ENCODE data around the gene COPG1.
"Not testable (repeated sequence)": the region's sequence is repeated elsewhere in the genome, so short reads cannot be mapped to it uniquely, and the experiment has no call there.

COPG1 gene, protein sequence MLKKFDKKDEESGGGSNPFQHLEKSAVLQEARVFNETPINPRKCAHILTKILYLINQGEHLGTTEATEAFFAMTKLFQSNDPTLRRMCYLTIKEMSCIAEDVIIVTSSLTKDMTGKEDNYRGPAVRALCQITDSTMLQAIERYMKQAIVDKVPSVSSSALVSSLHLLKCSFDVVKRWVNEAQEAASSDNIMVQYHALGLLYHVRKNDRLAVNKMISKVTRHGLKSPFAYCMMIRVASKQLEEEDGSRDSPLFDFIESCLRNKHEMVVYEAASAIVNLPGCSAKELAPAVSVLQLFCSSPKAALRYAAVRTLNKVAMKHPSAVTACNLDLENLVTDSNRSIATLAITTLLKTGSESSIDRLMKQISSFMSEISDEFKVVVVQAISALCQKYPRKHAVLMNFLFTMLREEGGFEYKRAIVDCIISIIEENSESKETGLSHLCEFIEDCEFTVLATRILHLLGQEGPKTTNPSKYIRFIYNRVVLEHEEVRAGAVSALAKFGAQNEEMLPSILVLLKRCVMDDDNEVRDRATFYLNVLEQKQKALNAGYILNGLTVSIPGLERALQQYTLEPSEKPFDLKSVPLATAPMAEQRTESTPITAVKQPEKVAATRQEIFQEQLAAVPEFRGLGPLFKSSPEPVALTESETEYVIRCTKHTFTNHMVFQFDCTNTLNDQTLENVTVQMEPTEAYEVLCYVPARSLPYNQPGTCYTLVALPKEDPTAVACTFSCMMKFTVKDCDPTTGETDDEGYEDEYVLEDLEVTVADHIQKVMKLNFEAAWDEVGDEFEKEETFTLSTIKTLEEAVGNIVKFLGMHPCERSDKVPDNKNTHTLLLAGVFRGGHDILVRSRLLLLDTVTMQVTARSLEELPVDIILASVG

DNA sequence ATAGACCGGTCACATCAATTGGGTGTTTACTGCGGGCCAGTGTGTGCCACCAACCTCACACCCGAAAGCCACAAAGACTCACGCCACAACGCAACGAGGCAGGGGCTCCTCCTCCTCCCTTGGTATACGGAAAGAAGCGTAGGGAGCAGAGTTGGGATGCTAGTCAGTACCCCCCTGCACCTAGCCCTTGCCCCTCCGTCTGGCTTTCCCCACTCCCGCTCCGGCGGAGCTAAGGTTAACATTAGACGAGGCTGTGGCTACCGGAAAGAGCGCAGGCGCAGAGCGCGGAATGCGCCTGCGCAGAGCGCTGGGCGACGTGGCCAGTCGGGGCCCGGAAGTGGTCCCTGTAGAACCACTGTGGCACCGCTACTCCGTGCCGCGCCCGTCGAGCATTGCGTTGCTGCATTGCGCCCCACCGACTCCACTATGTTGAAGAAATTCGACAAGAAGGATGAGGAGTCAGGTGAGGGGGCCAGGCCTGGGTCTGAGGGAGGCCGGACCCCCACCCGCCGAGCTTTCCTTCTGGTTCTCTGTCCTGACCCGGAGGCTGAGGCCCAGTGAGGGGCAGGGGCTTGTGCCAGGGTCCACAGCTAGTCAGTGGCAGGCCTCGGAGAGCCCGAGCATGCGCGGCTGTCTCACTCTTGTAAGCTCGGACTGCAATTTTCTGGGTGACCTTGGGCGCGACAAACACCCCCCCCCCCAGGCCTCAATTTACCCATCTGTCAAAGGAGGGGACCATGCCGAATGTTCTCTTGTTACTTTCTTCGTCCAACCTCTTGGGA lies at the start of gene COPG1:
COPG1 (plus strand) TSS at position 323 of the 782 bp plus-strand sequence; CDS start at position 427, 104 bp downstream.
- DNase-seq (ENCODE audit: low read depth in 2 of 2): peak; percentile 62 to 80

DNA sequence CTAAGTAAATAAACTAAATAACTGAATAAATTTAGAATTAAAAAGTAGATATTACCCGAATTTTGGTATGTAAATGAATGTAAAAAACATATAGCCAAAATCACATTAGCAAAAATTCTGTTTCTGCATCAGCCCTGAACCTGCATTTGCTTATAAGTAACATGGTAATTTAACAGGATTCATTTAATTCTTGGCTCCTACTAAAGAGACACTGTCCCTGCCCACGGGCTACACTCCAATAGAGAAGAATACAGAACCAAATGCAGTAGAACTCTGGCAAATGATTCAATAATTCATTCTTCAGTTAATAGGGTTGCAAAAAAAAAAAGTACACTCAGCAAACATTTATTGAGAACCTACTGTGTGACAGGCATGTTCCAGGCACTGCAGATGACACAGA lies 44.9 kb upstream of the COPG1 start:
- DNase-seq (ENCODE audit: low read depth in 2 of 2): no peak

DNA sequence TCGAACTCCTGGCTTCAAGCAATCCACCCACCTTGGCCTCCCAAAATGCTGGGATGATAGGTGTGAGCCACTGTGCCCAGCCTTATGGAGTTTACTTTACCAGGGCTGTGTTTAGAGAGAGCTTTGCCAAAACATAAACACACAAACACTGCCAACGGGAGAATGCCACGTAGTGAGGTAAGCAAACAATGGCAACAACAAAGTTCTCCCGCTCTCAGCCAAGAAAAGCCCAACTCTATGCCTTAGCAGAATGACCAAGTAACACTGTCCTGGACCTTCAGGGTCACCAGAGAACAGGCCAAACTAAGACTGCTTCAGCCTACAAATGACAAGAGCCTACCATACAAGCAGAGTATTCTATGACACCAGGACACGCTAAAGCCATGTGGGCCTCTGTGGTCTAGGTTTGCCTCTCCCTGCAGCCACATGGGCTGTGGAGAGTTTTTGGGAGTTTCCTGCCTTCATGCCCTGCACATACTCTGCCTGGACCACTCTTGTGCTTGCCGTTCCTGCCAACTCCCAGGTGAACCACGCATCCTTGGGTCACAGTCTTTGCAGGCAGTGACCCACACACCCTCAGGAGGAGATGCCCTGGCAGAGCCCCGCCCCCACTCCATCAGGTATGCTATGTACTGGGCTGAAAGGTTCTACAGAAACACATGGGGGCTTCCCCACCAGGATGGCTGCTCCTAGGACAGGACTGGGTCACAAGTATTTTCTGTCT lies 44.1 kb upstream of the COPG1 start:
- no peak for DNase-seq (ENCODE audit: low read depth in 2 of 2)

DNA sequence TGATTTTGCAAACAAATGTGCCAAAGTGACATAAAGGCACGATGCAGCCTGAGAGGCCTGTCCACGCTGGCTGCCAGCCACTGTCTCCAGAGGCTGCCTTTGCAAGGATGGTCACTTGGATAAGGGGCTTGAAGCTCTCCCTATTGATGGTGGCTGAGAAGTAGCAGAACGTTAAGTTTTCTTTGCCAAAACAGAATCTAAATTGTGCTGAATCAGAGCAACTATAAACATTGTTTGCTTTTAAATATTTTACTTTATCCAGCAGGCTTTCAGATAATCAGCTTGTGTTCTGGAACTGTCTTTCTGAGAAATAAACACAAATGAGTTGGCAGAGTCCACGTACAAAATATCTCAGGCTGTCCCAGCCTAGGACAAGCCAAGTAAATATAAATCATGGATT lies 41.9 kb upstream of the COPG1 start:
- DNase-seq (ENCODE audit: low read depth in 2 of 2): no peak

DNA sequence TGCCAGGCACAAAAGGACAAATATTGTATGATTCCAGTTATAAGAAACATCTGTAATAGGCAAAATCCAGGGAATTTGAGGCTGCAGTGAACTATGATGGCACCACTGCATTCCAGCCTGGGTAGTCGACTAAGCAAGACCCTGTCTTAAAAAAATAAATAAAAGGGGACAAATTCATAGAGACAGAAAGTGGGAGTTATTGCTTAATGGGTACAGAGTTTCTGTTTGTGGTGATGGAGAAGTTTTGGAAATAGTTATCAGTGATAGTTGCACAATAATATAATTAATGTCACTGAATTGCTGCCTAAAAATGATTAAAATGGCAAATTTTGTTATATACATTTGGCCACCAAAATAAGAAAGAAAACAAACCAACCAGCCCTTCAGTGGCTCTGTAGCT lies 38.1 kb upstream of the COPG1 start:
- DNase-seq (ENCODE audit: low read depth in 2 of 2): no peak

DNA sequence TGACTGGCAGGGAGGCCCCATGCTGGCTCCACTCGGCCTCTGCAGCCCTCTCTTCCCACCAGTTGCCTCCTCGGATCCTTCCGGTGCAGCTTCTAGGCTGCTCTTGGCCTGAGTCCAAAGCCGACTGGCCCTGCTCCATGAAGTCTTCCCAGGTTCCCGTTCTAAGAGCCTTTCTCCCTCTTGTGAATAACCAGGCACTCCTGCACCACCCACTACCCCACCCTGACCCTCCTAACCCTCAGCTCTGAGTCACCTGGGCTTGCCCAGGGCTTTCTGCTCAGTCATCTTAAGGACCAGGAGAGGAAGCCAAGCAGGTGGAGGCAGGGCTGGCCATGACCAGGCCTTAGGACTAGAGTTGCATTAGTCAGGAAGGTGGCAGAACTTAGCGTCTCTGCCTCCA lies 37.6 kb upstream of the COPG1 start:
- no peak for DNase-seq (ENCODE audit: low read depth in 2 of 2)

DNA sequence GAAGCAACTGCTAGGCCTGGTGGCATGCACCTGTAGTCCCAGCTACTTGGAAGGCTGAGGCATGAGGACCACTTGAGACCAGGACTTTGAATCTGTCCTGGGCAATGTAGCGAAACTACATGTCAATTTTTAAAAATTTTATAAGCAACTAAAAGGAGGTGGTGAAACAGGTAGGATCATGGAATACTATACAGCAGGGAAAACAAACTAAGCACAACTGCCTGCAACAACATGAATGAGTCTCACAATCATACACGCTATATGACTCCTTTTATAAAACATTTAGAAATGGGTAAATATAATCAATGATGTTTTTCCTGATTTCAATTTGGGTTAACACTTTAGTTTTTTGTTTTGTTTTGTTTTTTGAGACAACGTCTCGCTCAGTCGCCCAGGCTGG lies 36.2 kb upstream of the COPG1 start:
- no peak for DNase-seq (ENCODE audit: low read depth in 2 of 2)

DNA sequence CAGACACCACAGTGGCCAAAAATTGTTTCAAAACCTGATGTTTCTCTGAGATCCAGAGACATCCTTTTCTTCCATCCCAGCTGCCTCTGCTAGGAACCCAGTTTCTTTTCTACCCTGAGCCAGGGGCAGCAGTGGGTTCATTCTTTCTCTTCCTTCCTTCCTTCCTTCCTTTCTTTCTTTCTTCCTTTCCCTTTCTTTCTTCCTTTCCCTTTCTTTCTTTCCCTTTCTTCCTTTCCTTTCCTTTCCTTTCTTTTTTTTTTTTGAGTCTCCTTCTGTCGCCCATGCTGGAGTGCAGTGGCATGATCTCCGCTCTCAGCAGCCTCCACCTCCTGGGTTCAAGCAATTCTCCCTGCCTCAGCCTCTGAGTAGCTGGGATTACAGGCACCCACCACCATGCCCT lies 30.7 kb upstream of the COPG1 start:
- DNase-seq (ENCODE audit: low read depth in 2 of 2): no peak

DNA sequence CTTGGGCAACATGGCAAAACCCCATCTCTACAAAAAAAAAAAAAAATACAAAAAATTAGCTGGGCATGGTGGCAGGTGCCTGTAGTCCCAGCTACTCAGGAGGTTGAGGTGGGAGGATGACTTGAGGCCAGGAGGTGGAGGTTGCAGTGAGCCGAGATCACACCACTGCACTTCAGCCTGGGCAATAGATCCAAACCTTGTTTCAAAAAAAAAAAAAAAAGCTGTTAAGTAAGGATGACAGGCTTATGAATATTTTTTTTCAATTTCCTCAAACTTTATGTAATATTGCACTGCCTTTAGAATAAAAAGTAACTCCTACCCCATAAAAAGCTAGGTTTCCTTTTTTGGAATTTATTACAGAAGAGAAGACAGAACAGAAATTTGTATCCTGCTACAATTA lies 25.0 kb upstream of the COPG1 start:
- not testable (repeated sequence) for DNase-seq (ENCODE audit: low read depth in 2 of 2)

DNA sequence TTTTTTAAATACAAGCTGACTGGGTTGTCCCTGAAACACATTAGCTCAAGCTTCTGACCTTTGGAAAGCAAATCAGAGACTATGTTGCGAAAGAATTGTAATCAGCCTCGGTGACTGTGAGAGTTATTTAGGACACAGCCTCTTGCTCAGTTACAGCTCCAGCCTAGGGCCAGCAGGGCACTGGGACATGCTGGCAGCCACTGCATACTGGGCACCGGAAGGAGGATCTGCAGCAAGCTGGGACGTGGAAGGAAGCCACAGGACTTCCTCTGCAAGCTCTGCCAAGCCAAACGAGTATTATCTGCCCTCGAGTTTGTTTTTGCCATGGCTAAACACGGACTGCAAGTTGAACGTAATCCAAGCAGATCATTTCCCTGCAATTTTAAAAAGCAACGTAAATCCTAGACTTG lies 24.4 kb upstream of the COPG1 start:
- DNase-seq (ENCODE audit: low read depth in 2 of 2): no peak

DNA sequence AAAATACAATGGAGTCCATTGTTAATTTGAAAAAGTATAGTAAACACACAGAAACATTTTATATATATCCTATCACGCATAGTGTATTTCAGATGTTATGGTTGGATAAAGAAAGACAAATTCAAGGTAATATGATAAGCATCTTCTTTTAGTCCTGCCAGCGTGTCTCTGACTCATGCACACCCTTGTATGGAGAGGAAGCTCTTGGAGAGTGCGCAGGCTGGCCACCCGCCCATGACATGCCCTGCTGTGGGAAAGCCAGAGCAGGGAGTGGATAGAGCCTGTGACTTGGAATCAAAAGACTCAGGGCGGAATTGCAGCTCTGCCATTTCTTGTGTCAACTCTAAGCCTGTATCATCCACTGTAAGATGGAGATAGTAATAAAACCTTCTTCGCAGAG lies 23.0 kb upstream of the COPG1 start:
- DNase-seq (ENCODE audit: low read depth in 2 of 2): no peak

DNA sequence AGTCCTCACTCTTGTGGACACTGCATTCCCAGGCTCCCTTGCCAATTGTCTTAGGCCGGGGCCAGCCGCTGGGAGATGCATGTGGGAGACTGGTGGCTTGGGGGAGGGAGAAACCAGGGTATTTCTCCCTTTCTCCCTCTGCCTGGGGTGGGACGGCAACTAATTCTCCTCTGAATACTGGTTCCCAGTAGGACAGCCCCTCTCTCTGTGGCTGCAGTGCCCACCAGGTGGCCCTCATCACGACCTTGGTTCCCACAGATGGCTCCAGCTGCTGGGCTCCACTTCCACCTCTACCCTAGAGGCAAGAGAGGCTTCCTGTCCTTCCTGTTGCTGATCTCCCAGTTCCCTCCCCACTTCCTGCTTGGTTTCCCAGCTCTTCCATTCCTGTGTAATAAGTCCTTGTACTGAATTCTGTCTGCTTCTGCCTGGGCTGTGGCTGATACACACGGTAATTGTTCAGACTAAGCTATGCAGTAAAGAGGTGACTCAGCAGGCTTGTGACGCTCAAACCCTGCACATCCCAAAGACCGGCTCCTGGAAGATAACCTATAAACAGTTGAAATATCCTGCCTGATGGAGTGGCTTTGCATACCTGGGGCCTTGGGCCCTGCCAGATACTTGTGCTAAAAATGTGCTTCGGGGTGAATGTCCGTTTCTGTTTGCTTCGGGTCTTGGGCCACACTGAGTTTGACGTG lies 20.4 kb upstream of the COPG1 start:
- DNase-seq (ENCODE audit: low read depth in 2 of 2): no peak

DNA sequence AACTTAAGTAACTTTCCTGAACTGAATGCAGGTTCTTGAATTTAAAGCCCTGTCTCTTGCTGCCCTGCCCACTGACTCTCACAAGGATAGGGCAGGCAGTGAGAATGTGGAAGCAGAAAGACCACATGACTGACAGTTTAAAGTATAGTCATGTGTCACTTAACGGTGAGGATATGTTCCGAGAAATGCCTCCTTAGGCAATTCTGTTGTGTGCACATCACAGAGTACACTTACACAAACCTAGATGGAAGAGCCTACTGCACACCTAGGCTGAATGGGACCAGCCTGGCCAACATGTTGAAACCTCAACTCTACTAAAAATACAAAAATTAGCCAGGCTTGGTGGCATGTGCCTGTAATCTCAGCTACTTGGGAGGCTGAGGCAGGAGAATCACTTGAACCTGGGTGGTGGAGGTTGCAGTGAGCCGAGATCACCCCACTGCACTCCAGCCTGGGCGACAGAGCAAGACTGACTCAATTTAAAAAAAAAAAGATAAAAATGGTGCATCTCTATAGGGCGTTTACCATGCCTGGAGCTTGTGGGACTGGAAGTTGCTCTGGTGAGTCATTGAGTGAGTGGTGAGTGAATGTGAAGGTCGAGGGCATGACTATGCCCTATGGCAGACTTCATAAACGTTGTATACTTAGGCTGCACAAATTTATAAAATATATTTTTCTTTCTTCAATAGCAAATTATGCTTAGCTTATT lies 18.9 kb upstream of the COPG1 start:
- no peak for DNase-seq (ENCODE audit: low read depth in 2 of 2)

DNA sequence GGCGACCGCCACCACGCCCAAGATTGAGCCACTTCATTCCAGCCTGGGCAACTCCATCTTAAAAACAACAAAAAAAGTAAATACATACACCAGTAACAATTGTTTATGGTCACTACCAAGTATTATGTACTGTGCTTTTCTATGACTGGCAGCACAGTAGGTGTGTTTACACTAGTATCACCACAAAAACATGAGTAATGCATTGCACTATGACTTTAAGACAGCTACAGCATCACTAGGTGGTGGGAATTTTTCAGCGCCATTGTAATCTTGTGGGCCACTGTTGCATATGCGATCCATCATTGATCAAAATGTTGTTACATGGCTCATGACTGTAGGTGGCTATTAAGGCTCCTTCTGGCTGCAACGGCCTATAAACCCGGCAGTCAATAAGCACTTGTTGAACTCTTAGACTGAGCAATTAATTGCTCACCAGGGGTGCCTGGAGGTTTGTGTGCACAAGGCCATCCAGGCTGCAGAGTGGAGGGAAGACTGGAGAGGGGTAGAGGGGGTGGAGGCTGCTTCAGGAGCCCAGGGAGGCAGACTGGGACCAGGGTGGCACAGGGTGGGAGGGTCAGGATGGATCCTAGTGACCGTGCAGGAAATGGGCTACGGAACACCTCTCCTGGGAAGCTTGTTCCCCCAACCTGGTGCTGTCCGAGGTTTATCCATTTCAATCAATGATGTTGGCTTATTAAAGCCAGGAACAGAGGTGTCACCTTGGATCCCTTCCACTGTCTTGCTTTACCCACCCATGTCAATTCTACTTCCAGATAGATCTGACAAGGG lies 17.9 kb upstream of the COPG1 start:
- no peak for DNase-seq (ENCODE audit: low read depth in 2 of 2)

DNA sequence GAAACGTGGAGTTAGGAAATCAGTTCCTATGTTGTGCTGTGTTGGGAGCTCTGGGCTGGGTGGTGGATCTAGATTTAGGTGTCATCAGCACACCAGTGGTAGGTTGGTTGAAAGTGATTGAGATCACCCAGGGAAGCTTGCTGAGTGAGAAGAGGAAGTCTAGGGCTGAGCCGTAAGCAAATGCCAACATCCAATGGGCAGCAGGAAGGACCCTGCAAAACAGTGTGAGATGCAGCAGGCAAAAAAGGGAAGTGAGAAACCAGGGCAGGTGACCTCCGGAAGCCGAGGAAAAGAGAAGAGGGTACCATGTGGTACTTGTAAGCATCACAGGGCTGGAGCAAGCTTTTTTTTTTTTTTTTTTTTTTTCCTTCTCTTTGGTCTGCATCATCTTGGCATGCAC lies 15.9 kb upstream of the COPG1 start:
- DNase-seq (ENCODE audit: low read depth in 2 of 2): no peak

DNA sequence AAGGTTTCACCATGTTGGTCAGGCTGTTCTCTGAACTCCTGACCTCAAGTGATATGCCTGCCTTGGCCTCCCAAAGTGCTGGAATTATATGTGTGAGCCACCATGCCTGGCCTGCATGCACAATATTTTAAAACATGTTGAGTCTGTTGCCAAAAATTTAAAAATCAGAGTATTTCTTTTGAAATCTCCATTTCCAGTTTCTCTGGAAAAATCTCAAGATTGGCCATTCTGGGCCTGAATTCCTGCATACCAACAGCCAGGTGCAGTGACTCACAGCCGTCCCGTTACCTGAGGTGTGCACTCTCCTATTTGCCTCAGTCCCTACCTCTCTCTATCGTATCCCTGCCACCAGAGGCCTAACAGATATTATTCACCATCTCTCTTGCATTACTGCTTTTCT lies 15.0 kb upstream of the COPG1 start:
- no peak for DNase-seq (ENCODE audit: low read depth in 2 of 2)

DNA sequence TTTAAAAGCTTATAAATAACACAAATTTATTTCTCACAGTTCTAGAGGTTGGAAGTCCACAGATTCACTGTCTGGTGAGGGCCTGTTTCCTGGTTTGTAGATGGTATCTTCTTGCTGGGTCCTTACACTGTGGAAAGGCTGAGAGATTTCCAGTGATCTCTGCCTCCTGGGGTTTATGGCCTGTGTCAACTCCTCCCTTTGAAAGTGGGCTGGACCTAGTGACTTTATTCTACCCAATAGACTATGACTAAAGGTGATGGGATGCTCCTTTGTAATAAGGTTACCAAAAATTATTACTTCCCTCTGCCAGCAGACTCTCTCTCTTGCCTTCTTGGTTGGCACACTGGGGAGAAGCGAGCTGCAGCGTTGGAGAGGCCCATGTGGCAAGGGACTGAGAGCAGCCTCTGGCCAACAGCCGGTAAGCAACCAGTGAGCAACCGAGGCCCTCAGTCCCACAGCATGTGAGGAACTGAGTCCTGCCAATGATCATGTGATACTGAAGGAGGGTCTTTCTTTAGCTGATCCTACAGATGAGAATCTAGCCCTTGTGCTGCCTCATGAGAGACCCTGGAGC lies 14.0 kb upstream of the COPG1 start:
- DNase-seq (ENCODE audit: low read depth in 2 of 2): no peak

DNA sequence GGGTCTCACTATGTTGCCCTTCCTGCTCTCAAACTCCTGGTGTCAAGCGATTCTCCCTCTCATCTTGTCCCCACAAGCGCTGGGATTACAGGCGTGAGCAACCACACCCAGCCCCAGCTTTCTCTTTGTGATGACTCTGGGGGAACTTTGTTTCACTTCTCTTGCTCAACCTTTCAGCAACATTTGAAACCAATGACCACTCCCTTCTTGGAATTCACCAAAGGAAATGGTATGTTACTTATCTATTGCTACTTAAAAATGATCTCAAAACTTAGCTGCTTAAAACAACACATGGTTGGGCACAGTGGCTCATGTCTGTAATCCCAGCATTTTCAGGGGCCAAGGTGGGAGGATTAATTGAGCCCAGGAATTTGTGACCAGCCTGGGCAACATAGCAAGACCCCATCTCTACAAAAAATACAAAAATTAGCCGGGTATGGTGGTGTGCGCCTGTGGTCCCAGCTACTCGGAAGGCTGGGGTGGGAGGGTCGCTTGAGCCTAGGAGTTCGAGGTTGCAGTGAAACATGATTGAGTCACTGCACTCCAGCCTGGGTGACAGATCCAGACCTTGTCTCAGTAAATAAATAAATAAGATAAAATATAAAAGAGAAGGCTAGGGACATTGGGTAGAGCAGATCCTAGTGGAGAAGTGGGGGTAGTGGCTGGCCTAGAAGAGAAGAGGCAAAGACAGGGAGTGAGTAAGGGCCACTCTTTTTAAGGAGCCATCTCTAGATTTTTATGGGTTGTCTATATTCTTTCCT lies 10.3 kb upstream of the COPG1 start:
- no peak for DNase-seq (ENCODE audit: low read depth in 2 of 2)
